Brain microvascular endothelial cell (primary cell): ENCODE results near the gene RAB40AL.
A peak's percentile ranks its signal among the peaks of the same experiment; 100 is the strongest.
"Not testable (repeated sequence)": the region's sequence is repeated elsewhere in the genome, so short reads cannot be mapped to it uniquely, and the experiment has no call there.

Experiments
- DNase-seq: peaks from one replicate; pipeline ENCODE4 v3.0.0-alpha.2; 2020
- H3K27ac ChIP-seq: fragments of 250-450 bp; sonication (Bioruptor Pico); 2 replicates; pipeline ENCODE4 v1.5.1; 2020; ENCODE audit warnings: mild to moderate bottlenecking, moderate library complexity
- H3K27me3 ChIP-seq: fragments of 250-450 bp; sonication (Bioruptor Pico); replicated peaks from 2 replicates; pipeline ENCODE4 v1.5.1; 2020; ENCODE audit warnings: mild to moderate bottlenecking
- H3K36me3 ChIP-seq: fragments of 250-450 bp; sonication (Bioruptor Pico); replicated peaks from 2 replicates; pipeline ENCODE4 v1.5.1; 2020; ENCODE audit warnings: mild to moderate bottlenecking
- H3K4me3 ChIP-seq: 2 replicates; pipeline ENCODE4 v1.5.1; 2011; ENCODE audit warnings: low read depth, mild to moderate bottlenecking, control low read depth, low read length, moderate library complexity
- in situ Hi-C: cut with HindIII; loops from 2 replicates; pipeline ENCODE4 v1.10.0; 2017; ENCODE audit warnings: low sequenced_read_pairs, low pct_ligation_motif_present
- TF ChIP-seq, protein P1 (sequence below): IDR thresholded peaks from 2 replicates; pipeline ENCODE4 v1.5.1; 2011; ENCODE audit warnings: low read depth, mild to moderate bottlenecking, moderate library complexity, low read length, control low read depth, inconsistent platforms; ENCODE audit errors: missing control alignments

The RAB40AL gene, protein sequence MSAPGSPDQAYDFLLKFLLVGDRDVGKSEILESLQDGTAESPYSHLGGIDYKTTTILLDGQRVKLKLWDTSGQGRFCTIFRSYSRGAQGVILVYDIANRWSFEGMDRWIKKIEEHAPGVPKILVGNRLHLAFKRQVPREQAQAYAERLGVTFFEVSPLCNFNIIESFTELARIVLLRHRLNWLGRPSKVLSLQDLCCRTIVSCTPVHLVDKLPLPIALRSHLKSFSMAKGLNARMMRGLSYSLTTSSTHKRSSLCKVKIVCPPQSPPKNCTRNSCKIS

DNA sequence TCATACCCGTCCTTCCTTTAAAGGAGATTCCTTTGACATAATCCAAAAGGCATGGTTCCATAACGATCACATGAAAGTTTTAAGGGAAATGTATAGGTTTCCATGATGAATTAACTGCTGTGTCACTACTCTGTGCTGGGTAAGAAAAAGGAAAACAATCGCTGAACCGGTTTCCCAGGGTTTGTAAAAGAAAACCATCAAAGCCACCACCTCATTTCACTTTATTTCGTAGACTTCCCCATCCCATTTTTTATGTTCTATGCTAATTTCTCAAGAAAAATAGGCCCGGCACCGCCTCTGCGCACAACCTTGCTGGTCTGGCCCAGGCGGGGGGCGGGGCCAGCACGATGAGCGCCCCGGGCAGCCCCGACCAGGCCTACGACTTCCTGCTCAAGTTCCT is at the start of gene RAB40AL:
Gene RAB40AL, plus strand, starts transcription at position 301 of the 400 bp plus-strand sequence. Its CDS starts 47 bp downstream, at position 348.
- H3K27me3 ChIP-seq, in situ Hi-C loops, H3K27ac ChIP-seq, DNase-seq, H3K36me3 ChIP-seq, H3K4me3 ChIP-seq: not testable (repeated sequence)

DNA sequence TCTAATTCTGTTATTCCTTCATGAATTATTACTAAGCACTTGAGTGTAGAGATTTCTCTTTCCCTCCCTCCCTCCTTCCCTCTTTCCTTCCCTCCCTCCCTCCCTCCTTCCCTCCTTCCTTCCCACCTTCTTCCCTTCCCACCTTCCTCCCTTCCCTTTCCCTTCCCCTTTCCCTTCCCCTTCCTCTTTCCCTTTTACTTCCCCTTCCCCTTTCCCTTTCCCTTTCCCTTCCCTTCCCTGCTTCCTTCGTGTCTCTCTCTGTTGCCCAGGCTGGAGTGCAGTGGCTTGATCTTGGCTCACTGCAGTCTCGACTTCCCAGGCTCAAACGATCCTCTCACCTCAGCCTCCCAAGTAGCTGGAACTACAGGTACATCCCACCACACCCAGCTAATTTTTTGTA is 49.4 kb upstream of the RAB40AL start:
- TF ChIP-seq, protein P1, sequence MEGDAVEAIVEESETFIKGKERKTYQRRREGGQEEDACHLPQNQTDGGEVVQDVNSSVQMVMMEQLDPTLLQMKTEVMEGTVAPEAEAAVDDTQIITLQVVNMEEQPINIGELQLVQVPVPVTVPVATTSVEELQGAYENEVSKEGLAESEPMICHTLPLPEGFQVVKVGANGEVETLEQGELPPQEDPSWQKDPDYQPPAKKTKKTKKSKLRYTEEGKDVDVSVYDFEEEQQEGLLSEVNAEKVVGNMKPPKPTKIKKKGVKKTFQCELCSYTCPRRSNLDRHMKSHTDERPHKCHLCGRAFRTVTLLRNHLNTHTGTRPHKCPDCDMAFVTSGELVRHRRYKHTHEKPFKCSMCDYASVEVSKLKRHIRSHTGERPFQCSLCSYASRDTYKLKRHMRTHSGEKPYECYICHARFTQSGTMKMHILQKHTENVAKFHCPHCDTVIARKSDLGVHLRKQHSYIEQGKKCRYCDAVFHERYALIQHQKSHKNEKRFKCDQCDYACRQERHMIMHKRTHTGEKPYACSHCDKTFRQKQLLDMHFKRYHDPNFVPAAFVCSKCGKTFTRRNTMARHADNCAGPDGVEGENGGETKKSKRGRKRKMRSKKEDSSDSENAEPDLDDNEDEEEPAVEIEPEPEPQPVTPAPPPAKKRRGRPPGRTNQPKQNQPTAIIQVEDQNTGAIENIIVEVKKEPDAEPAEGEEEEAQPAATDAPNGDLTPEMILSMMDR: no peak
- in situ Hi-C loops: no loop called here
- H3K27me3 ChIP-seq: no peaks in the 10 kb centered on the region
- H3K36me3 ChIP-seq: no peaks in the 10 kb centered on the region
- DNase-seq: no peak
- H3K27ac ChIP-seq: no peak overlapping the region
- H3K4me3 ChIP-seq: no peak overlapping the region

DNA sequence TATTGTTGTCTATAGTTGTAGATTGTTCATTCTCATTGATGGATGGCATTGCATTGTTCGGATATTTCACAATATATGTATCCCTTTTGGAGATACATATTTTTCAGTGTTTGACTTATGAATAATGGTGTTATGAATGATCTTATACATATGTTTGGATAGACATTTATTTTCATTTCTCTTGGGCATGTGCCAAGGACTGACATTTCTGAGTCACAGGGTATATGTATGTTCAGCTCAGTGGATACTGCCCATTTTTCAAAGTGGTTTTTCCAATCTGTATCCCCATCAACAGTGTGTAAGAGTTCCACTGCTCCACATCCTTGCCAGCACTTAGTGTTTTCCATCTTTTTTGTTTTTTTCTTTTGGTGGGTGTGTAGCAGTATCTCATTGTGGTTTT is 45.0 kb upstream of the RAB40AL start:
- Histone ChIP-seq H3K36me3 (no peaks in the 10 kb centered on the region), H3K27ac (no peak overlapping the region), H3K4me3 (no peak overlapping the region), H3K27me3 (no peaks in the 10 kb centered on the region)
- in situ Hi-C loops: no loop called here
- peak; percentile 43 for DNase-seq
- TF ChIP-seq, protein P1: no peak

DNA sequence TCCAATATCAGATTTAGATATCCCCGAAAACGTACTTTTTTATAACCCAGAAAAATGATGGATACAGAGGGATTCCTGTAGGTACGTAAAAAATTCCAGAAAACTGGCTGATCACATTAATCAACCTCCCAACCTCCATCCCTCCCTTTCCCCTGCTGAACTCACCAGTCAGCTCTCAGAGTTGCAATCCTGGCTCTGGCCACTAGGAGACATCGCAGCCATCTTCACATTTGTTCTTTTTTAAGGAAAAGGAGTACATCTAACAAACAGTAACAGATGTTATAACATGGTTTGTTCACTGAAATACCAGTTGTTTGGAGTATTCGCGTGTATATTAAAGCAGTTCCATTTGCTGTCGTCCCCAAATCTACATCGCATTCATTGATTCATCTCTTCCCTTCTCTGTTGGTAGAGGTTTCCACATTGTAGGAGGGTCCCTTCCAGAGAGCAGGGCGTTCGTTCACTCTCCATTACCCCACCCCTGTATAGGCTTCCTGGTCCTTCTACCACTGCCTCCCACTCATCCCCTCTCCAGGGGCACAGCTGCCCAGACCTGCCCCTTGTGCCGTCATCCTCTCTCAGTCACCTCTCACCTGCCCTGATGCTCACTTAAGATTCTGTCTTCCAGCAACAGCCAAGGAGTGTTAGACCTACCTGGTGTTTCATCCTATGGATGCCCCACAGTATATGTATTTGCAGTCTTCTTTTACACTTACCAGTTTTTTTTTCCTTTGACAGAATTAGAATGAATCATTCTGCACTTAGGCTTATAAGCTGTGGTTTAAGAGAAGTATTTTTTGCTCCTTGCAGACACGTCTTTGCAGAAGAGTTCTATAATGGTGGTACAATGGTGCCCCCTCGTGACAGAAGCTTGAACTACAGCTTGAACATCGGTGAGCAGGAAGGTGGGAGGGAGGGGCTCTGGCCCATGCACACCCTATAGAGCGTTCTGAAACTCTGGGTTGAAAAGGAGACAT is 36.8 kb upstream of the RAB40AL start:
- TF ChIP-seq, protein P1: peak; percentile 83
- Histone ChIP-seq H3K27me3 (no peaks in the 10 kb centered on the region), H3K36me3 (no peaks in the 10 kb centered on the region), H3K27ac (no peak overlapping the region), H3K4me3 (no peak overlapping the region)
- in situ Hi-C loops: no loop called here
- peak; percentile 80 for DNase-seq

DNA sequence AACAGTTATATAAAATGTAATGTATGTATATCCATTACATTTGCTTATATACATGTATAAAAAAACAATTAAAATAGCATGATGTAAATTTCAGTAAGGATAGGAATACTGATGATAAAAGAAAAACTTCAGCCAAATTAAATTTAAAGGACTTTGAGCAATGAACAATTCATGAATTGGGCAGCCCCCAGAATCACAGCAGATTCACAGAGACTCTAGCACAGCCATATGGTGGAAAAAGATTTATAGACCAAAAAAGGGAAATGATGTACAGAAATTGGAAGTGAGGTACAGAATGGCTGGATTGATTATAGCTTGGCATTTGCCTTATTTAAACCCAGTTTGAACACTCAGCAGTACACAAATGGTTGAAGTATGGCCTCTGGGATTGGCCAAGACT is 34.7 kb upstream of the RAB40AL start:
- Histone ChIP-seq H3K27ac (no peak overlapping the region), H3K27me3 (no peaks in the 10 kb centered on the region), H3K4me3 (no peak overlapping the region), H3K36me3 (no peaks in the 10 kb centered on the region)
- DNase-seq: no peak
- TF ChIP-seq, protein P1: no peak
- in situ Hi-C loops: no loop called here
